ENCODE measurements around the gene RFPL2.

The RFPL2 gene

DNA sequence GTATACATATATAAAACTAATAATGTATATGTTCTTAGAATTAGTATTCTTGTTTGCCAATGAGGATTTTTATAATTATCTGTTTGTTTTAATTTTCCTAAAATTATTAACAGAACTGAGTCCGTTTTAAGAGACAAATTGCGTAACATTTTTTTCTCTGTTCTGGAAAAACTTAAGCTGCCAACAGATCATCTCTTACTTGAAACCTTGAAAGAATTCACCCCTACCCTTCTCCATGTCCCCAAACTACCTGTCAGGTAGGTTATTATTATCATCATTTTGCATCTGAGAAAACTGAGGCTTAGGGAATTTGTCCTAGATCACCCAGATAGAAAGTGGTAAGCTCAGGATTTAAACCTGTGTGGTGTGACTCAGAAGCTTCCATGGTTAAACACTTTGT, 35.6 kb upstream of the RFPL2 start:
- Histone ChIP-seq H3K9me3 (no peaks in the 10 kb centered on the region), H3K27me3 (no peaks in the 10 kb centered on the region), H3K4me3 (ENCODE audit: low read depth, low read length) (no peak overlapping the region), H3K36me3 (no peaks in the 10 kb centered on the region), H3K4me1 (no peaks in the 10 kb centered on the region)
- no peak for DNase-seq
- TF ChIP-seq, protein P1, sequence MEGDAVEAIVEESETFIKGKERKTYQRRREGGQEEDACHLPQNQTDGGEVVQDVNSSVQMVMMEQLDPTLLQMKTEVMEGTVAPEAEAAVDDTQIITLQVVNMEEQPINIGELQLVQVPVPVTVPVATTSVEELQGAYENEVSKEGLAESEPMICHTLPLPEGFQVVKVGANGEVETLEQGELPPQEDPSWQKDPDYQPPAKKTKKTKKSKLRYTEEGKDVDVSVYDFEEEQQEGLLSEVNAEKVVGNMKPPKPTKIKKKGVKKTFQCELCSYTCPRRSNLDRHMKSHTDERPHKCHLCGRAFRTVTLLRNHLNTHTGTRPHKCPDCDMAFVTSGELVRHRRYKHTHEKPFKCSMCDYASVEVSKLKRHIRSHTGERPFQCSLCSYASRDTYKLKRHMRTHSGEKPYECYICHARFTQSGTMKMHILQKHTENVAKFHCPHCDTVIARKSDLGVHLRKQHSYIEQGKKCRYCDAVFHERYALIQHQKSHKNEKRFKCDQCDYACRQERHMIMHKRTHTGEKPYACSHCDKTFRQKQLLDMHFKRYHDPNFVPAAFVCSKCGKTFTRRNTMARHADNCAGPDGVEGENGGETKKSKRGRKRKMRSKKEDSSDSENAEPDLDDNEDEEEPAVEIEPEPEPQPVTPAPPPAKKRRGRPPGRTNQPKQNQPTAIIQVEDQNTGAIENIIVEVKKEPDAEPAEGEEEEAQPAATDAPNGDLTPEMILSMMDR (IDR thresholded peaks at IDR 0.05; ENCODE audit: low read depth, low read length): no peak

DNA sequence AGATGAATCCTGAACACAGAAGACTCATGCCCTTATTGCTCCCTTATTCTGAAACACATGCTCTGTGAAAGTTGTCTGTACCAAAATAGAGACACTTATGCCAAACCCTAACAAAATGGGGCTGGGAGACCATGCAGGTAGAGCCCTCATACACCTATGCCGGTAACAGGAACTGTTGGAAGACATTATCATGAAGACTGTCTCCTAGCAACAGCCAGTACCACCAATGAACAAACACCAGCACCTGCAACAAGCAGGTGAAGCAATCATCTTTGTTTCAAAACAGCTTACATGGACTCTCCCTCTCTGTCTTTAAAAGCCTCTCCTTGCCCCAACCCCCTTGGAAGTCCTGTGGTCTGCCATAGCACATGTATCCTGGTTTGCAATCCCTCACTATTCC, 33.0 kb upstream of the RFPL2 start:
- no peaks in the 10 kb centered on the region for H3K27me3 ChIP-seq
- TF ChIP-seq, protein P1 (IDR thresholded peaks at IDR 0.05; ENCODE audit: low read depth, low read length): no peak
- no peak for DNase-seq
- no peaks in the 10 kb centered on the region for H3K36me3 ChIP-seq
- no peaks in the 10 kb centered on the region for H3K4me1 ChIP-seq
- no peaks in the 10 kb centered on the region for H3K9me3 ChIP-seq
- H3K4me3 ChIP-seq (ENCODE audit: low read depth, low read length): no peak overlapping the region

DNA sequence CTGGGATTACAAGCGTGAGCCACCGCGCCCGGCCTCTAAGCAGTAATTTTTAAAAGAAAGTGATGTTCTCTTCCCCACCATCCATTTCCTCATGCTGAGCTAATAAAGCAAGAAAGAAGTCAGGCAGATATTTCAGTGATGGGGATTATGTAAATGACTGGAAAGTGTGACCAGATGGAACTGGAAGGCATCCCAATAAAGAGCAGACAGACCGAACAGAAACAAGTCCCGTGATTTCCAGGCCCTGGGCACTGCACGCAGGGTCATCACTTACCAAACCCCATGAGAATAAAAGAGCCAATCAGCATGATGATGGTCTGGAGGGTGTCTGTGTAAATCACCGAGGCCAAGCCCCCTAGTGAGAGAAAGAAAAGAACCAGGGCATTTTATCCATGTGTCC, 32.1 kb upstream of the RFPL2 start:
- TF ChIP-seq, protein P1 (IDR thresholded peaks at IDR 0.05; ENCODE audit: low read depth, low read length): no peak
- Histone ChIP-seq H3K27me3 (no peaks in the 10 kb centered on the region), H3K4me3 (ENCODE audit: low read depth, low read length) (no peak overlapping the region), H3K4me1 (no peaks in the 10 kb centered on the region), H3K36me3 (no peaks in the 10 kb centered on the region), H3K9me3 (no peaks in the 10 kb centered on the region)
- DNase-seq: peak; percentile 15

DNA sequence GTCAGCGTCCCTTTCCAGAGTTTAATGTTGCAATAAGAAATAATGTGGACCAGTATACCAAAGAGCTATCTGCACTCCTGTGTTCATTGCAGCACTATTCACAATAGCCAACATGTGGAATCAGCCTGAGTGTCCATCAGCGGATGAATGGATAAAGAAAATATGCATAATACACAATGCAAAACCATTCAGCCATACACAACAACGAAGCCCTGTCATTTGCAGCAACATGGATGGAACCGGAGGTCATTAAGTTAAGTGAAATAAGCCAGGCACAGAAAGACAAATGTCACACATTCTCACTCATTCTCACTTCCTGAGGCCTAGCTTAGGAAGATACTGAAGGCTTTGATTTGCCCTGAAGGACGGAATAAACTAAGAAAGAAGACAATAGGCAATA, 28.2 kb upstream of the RFPL2 start:
- no peaks in the 10 kb centered on the region for H3K27me3 ChIP-seq
- DNase-seq: no peak
- H3K36me3 ChIP-seq: no peaks in the 10 kb centered on the region
- H3K4me1 ChIP-seq: no peaks in the 10 kb centered on the region
- no peak overlapping the region for H3K4me3 ChIP-seq (ENCODE audit: low read depth, low read length)
- TF ChIP-seq, protein P1 (IDR thresholded peaks at IDR 0.05; ENCODE audit: low read depth, low read length): no peak
- H3K9me3 ChIP-seq: no peaks in the 10 kb centered on the region

DNA sequence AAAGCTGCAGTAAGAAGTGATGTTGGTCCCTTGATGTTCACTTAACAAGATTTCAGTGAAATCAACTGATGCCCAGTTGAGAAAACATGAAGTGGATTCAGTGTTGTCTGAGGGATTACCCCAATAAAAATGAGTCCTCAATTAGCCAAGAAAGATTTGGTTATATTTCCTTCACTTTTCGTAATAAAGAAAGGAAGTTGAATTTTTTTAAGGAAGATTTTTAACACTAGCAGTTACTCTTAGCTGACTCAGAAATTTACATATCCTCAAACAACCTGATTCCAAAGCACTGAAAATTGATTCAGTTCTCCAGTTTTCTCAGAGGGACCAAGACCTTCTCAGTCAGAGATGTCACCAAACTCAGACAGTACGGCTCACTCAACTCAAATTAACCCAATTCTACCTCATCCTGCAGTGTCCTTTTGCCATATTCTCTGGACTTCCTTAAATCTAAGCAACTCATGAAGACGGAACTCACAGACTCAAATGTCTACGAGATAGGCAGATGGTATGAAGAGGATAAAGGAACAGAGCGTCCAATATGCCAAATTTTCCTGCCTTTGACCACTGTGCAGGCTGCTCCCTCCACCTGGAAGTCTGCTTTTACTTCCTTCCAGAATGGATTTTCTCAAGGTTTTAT, 27.4 kb upstream of the RFPL2 start:
- no peak for DNase-seq
- H3K27me3 ChIP-seq: no peaks in the 10 kb centered on the region
- H3K4me1 ChIP-seq: no peaks in the 10 kb centered on the region
- no peak overlapping the region for H3K4me3 ChIP-seq (ENCODE audit: low read depth, low read length)
- H3K9me3 ChIP-seq: no peaks in the 10 kb centered on the region
- H3K36me3 ChIP-seq: no peaks in the 10 kb centered on the region
- TF ChIP-seq, protein P1 (IDR thresholded peaks at IDR 0.05; ENCODE audit: low read depth, low read length): no peak

DNA sequence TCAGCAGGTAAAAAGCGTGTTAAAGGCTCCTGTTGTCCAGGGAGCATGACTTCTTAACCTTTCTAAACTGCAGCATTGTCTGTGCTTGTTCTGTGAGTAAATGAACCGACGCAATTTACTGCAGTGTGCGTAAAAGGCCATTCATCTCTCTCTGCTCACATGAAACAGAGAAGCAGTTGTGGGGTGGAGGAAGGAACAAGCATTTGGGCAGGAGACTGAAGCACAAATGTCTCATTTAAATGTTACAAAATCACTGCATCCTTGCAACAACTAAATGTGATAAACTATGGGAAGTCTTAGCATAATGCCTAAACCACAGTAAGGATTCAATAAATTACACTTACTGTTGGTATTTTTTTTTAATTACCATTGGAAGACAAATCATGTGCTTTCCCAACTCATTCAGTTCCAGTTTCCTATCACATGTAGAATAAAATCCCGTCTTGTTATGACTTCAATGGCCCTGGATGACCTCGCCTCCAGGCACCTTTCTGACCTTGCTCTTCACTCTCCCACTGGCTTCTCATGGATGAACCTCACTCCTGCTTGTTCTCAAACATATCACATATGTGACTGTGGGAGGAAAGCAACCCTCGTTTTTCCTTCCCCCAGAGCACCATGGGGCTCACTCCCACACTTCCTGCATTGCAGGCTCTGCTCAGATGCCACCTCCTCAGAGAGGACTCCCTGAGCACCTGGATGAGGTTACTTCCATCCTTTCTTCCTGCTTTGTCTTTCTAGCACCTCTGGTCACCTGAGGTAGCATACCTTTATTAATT, 21.6 kb upstream of the RFPL2 start:
- no peaks in the 10 kb centered on the region for H3K9me3 ChIP-seq

More for the DNA sequence above, 21.6 kb upstream of the RFPL2 start:
- Histone ChIP-seq H3K4me3 (ENCODE audit: low read depth, low read length) (no peak overlapping the region), H3K4me1 (no peaks in the 10 kb centered on the region), H3K36me3 (no peaks in the 10 kb centered on the region), H3K27me3 (peaks cover 10% of the 10 kb centered on the region)
- no peak for DNase-seq
- TF ChIP-seq, protein P1 (IDR thresholded peaks at IDR 0.05; ENCODE audit: low read depth, low read length): no peak

Data from BE2C (cell line).